Measurements from ENCODE around the gene FAM13A. TPM values are rescaled to one million over a fixed set of nuclear protein-coding genes. Genes with fewer than 3 reads are reported as not detected.

The FAM13A gene
- total RNA-seq, 2 experiments from 2014 or later, result 9.6 to 10.2 TPM

DNA sequence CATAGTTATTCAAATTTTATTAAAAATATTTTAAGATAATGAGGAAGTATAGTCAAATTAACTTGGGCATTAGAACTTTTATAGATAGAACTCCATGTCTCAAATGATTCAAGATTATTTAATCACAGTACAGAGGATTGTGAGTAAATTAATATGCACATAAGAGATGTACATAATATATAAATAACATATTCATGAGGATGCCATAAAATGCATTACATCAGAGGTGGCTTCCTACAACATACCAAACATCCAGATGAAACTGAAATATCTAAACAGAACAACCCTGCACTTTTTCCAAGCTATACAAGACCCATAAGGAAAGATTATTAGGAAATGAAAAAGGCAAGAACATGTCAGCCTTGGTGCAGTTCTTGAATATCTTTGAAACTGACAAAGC, 268.1 kb downstream of the FAM13A start:
- CTCF ChIA-PET, result interaction anchor here (0.6 to 1.0 kb wide), 2 partner anchors 9 to 250 kb away, joined by 3 read pairs; no protein-coding TSS in a partner anchor
- ATAC-seq (ENCODE audit: poor library complexity), result no peak

DNA sequence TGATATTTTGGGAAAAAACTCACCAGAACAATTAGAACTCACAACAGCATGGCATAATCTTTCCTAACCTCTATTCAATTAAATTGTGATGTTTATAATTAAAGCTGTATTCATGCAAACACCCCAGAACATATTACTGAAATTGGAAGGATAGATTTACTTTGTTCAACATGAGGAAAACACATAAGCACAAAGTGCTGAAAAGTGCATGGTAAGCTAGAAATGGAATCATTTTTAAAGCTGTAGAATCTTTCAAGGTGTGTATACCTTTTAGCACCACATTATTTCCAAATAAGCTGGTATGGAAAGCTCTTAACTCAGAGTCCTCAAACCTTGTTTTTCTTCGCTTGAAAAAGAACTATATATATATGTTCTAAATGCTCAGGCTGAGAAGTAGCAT, 268.6 kb downstream of the FAM13A start:
- ATAC-seq (ENCODE audit: poor library complexity) (no peak), DNase-seq (no peak)
- no peak for TF ChIP-seq CTCF (IDR thresholded peaks at IDR 0.05)
- intact Hi-C loops (cut with DNase I, micrococcal nuclease), result no loop called here
- Mint-ChIP-seq H3K4me1 (ENCODE audit: low read depth) (no peaks in the 10 kb centered on the region), H3K27me3 (no peaks in the 10 kb centered on the region), H3K27ac (no peak overlapping the region), H3K36me3 (ENCODE audit: low read depth) (peaks cover 8% of the 10 kb centered on the region), H3K9me3 (no peaks in the 10 kb centered on the region), H3K4me3 (no peak overlapping the region)
- ChIA-PET CTCF (interaction anchor here (1.0 kb wide), 1 partner anchor 249 kb away, joined by 3 read pairs; no protein-coding TSS in a partner anchor), POLR2A (no interaction called here)
- H3K4me1 ChIP-seq (ENCODE audit: insufficient read depth, low read length), result no peaks in the 10 kb centered on the region
- no peaks in the 10 kb centered on the region for H3K27me3 ChIP-seq (ENCODE audit: control insufficient read depth in 1 of 2, insufficient read depth in 2 of 2, low read length in 2 of 2)
- H3K27ac ChIP-seq (ENCODE audit: low read depth in 1 of 2, low read length in 2 of 2), result no peak overlapping the region
- no peak overlapping the region for H3K4me3 ChIP-seq (ENCODE audit: low read length)
- no peaks in the 10 kb centered on the region for H3K9me3 ChIP-seq (ENCODE audit: control insufficient read depth in 1 of 2, insufficient read depth in 1 of 2, low read length in 2 of 2)
- peaks cover 25% of the 10 kb centered on the region for H3K36me3 ChIP-seq (ENCODE audit: insufficient read depth, low read length)

More for the DNA sequence above, 268.1 kb downstream of the FAM13A start:
- H3K9me3 ChIP-seq (ENCODE audit: control insufficient read depth in 1 of 2, insufficient read depth in 1 of 2, low read length in 2 of 2), result no peaks in the 10 kb centered on the region
- intact Hi-C loops (cut with DNase I, micrococcal nuclease), result no loop called here
- no peak overlapping the region for H3K4me3 Mint-ChIP-seq
- peaks cover 21% of the 10 kb centered on the region for H3K36me3 ChIP-seq (ENCODE audit: insufficient read depth, low read length)
- no peaks in the 10 kb centered on the region for H3K9me3 Mint-ChIP-seq
- H3K27ac ChIP-seq (ENCODE audit: low read depth in 1 of 2, low read length in 2 of 2), result no peak overlapping the region
- H3K36me3 Mint-ChIP-seq (ENCODE audit: low read depth), result peaks cover 8% of the 10 kb centered on the region
- H3K4me3 ChIP-seq (ENCODE audit: low read length), result no peak overlapping the region
- no peaks in the 10 kb centered on the region for H3K4me1 Mint-ChIP-seq (ENCODE audit: low read depth)
- no peaks in the 10 kb centered on the region for H3K4me1 ChIP-seq (ENCODE audit: insufficient read depth, low read length)
- no peaks in the 10 kb centered on the region for H3K27me3 ChIP-seq (ENCODE audit: control insufficient read depth in 1 of 2, insufficient read depth in 2 of 2, low read length in 2 of 2)
- TF ChIP-seq CTCF (IDR thresholded peaks at IDR 0.05), result no peak
- H3K27ac Mint-ChIP-seq, result no peak overlapping the region
- DNase-seq, result no peak
- H3K27me3 Mint-ChIP-seq, result no peaks in the 10 kb centered on the region
- POLR2A ChIA-PET, result no interaction called here

- H3K4me1 ChIP-seq (ENCODE audit: insufficient read depth, low read length), result no peaks in the 10 kb centered on the region
- no peaks in the 10 kb centered on the region for H3K9me3 Mint-ChIP-seq
- ATAC-seq (ENCODE audit: poor library complexity) (no peak), DNase-seq (no peak)
- ChIA-PET CTCF (no interaction called here), POLR2A (interaction anchor here (0.5 kb wide), 1 partner anchor 24 kb away, joined by 3 read pairs; no protein-coding TSS in a partner anchor)
- H3K4me3 ChIP-seq (ENCODE audit: low read length), result no peak overlapping the region
- intact Hi-C loops (cut with DNase I, micrococcal nuclease), result no loop called here
- peaks cover 8% of the 10 kb centered on the region for H3K36me3 Mint-ChIP-seq (ENCODE audit: low read depth)
- H3K27ac ChIP-seq (ENCODE audit: low read depth in 1 of 2, low read length in 2 of 2), result no peak overlapping the region
- TF ChIP-seq CTCF (IDR thresholded peaks at IDR 0.05), result no peak
- peaks cover 26% of the 10 kb centered on the region for H3K36me3 ChIP-seq (ENCODE audit: insufficient read depth, low read length)
- H3K27me3 Mint-ChIP-seq, result no peaks in the 10 kb centered on the region
- no peak overlapping the region for H3K27ac Mint-ChIP-seq
- no peaks in the 10 kb centered on the region for H3K9me3 ChIP-seq (ENCODE audit: control insufficient read depth in 1 of 2, insufficient read depth in 1 of 2, low read length in 2 of 2)
- no peak overlapping the region for H3K4me3 Mint-ChIP-seq
- H3K4me1 Mint-ChIP-seq (ENCODE audit: low read depth), result no peaks in the 10 kb centered on the region
- no peaks in the 10 kb centered on the region for H3K27me3 ChIP-seq (ENCODE audit: control insufficient read depth in 1 of 2, insufficient read depth in 2 of 2, low read length in 2 of 2)
Measured at GRCh38 chr4:88786011-88786410, 271.0 kb downstream of the FAM13A start.
